A673 (cell line): ENCODE data around the gene PTP4A2. TPM values are rescaled to one million over a fixed set of nuclear protein-coding genes. Genes with fewer than 3 reads are reported as not detected.

Experiments
- BruUV-seq: library from RNA; stranded (reverse); fragments of 400-500 nt; replicated peaks from 2 replicates; lab custom pipeline; 2021; lab: Mats Ljungman, UMichigan
- CTCF ChIA-PET: fragments of 300-600 bp; sonication (Branson Sonifier 250); formaldehyde crosslinking; loops from one replicate; lab custom pipeline; 2022; ENCODE audit warnings: antibody characterized with exemption; lab: Charles Lee
- POLR2A ChIA-PET: fragments of 300-600 bp; sonication (Branson Sonifier 250); formaldehyde crosslinking; loops from one replicate; lab custom pipeline; 2022; ENCODE audit warnings: antibody characterized with exemption; ENCODE audit not compliant: low non-redundant PET; lab: Charles Lee
- DNase-seq: peaks from one replicate; pipeline ENCODE4 v3.0.0-alpha.2; 2015; ENCODE audit warnings: low spot score
- H3K27ac ChIP-seq: fragments of 200-600 bp; sonication (generic); 2 replicates; pipeline ENCODE4 v1.5.1; 2016; ENCODE audit warnings: mixed run types, low read depth, mild to moderate bottlenecking, mixed read lengths, antibody characterized with exemption, low read length; ENCODE audit not compliant: poor library complexity, severe bottlenecking
- H3K27me3 ChIP-seq: fragments of 200-600 bp; sonication (generic); replicated peaks from 2 replicates; pipeline ENCODE4 v1.6.1; 2017; ENCODE audit warnings: mixed run types, low read depth, mild to moderate bottlenecking, mixed read lengths, antibody characterized with exemption, low read length; ENCODE audit not compliant: insufficient read depth, poor library complexity
- H3K36me3 ChIP-seq: fragments of 200-600 bp; sonication (generic); 2 replicates; pipeline ENCODE4 v1.6.1; 2016; ENCODE audit warnings: mixed run types, mild to moderate bottlenecking, mixed read lengths, antibody characterized with exemption, low read length; ENCODE audit not compliant: insufficient read depth, poor library complexity, severe bottlenecking
- H3K4me1 ChIP-seq: fragments of 200-600 bp; sonication (generic); 2 replicates; pipeline ENCODE4 v1.6.1; 2017; ENCODE audit warnings: mixed run types, mild to moderate bottlenecking, mixed read lengths, antibody characterized with exemption, low read length; ENCODE audit not compliant: insufficient read depth, poor library complexity, severe bottlenecking
- H3K4me3 ChIP-seq: fragments of 200-600 bp; sonication (generic); 2 replicates; pipeline ENCODE4 v1.5.1; 2016; ENCODE audit warnings: low read depth, mixed run types, mild to moderate bottlenecking, mixed read lengths, low read length; ENCODE audit not compliant: poor library complexity, severe bottlenecking
- H3K9me3 ChIP-seq: fragments of 200-600 bp; sonication (generic); 2 replicates; pipeline ENCODE4 v1.6.1; 2016; ENCODE audit warnings: mixed run types, low read depth, mild to moderate bottlenecking, mixed read lengths, antibody characterized with exemption, low read length; ENCODE audit not compliant: poor library complexity, severe bottlenecking
- CTCF ChIP-seq: fragments of 300-800, 200-600 bp; sonication (generic); conservative IDR thresholded peaks from 2 replicates; pipeline ENCODE4 v1.5.1; 2017; ENCODE audit warnings: low read depth, mild to moderate bottlenecking, antibody characterized with exemption, low read length, moderate library complexity, mixed read lengths
- EZH2 ChIP-seq: fragments of 200-600 bp; sonication (generic); IDR thresholded peaks from 2 replicates; pipeline ENCODE4 v1.6.1; 2017; ENCODE audit warnings: borderline replicate concordance, low read depth, mild to moderate bottlenecking, mixed read lengths, antibody characterized with exemption, low read length; ENCODE audit not compliant: poor library complexity, severe bottlenecking
- intact Hi-C: fragments of 100-400 bp; cut with micrococcal nuclease; formaldehyde crosslinking; loops from one replicate; pipeline ENCODE4 v1.10.0; 2022; ENCODE audit not compliant: unreplicated experiment
- total RNA-seq: library from RNA; stranded (reverse); gene quantifications from 2 replicates; pipeline ENCODE4 v1.2.3, GENCODE V29; 2021

The PTP4A2 gene
- total RNA-seq, 1 experiment from 2014 or later, result 283 TPM

GRCh38 chr1:31877544-31877943 is 60.6 kb downstream of the PTP4A2 start:
- Histone ChIP-seq H3K9me3 (no peaks in the 10 kb centered on the region), H3K4me1 (no peaks in the 10 kb centered on the region), H3K27me3 (no peaks in the 10 kb centered on the region), H3K4me3 (no peak overlapping the region), H3K27ac (no peak overlapping the region), H3K36me3 (no peaks in the 10 kb centered on the region)
- ChIA-PET CTCF (no interaction called here), POLR2A (no interaction called here)
- no TSS peak for BruUV-seq
- TF ChIP-seq CTCF (no peak), EZH2 (no peak)
- no peak for DNase-seq
- intact Hi-C loops, result no loop called here

- H3K27me3 ChIP-seq, result no peaks in the 10 kb centered on the region
- CTCF ChIA-PET, result no interaction called here
Observed at GRCh38 chr1:31875636-31876236, 62.4 kb downstream of the PTP4A2 start.

GRCh38 chr1:31874942-31875341 is 63.2 kb downstream of the PTP4A2 start:
- ChIA-PET CTCF (no interaction called here), POLR2A (no interaction called here)
- DNase-seq, result no peak
- intact Hi-C loops, result no loop called here
- Histone ChIP-seq H3K4me1 (no peaks in the 10 kb centered on the region), H3K27ac (no peak overlapping the region), H3K4me3 (no peak overlapping the region), H3K27me3 (no peaks in the 10 kb centered on the region), H3K9me3 (no peaks in the 10 kb centered on the region), H3K36me3 (no peaks in the 10 kb centered on the region)
- BruUV-seq, result no TSS peak
- no peak for TF ChIP-seq CTCF
- TF ChIP-seq EZH2, result no peak

More at GRCh38 chr1:31875636-31876236, 62.4 kb downstream of the PTP4A2 start:
- Histone ChIP-seq H3K27ac (no peak overlapping the region), H3K36me3 (no peaks in the 10 kb centered on the region), H3K4me3 (no peak overlapping the region), H3K4me1 (no peaks in the 10 kb centered on the region), H3K9me3 (no peaks in the 10 kb centered on the region)
- intact Hi-C loops, result no loop called here
- no peak for DNase-seq
- POLR2A ChIA-PET, result no interaction called here
- TF ChIP-seq EZH2, result no peak
- no peak for TF ChIP-seq CTCF
- no TSS peak for BruUV-seq
